ENCODE data around the gene ANO2. TPM values are rescaled to one million over a fixed set of nuclear protein-coding genes. Genes with fewer than 3 reads are reported as not detected.

Gene ANO2
- total and polyA plus RNA-seq, 2 donors (not counting 3 experiments of a cell fraction or from before 2014, with no cell fraction given): 15.4 to 65.0 TPM

DNA sequence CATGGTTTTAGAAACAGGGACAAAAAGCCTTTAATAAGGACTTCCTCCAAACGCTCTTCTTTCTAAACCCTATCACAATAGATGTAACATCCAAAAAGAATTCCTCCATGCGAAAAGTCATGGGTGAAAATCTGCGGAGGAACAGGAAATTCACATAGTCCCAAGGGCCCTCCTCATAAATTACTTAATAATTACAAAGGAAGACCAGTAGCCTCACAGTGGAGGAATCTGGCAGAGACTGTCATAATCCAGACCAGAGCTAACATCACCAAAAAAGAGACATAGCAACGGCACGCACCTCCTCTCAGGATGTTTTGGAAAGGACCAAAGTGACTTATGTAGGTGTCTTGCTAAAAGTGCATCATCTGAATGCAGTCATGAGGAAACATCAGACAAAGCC lies 165.7 kb downstream of the ANO2 start:
- no peaks in the 10 kb centered on the region for H3K9me3 ChIP-seq (replicated peaks; ENCODE audit: control insufficient read depth, insufficient read depth, low read length)
- H3K4me3 ChIP-seq (replicated peaks in 1 of 3; ENCODE audit: insufficient read depth in 1 of 3, low read depth in 1 of 3, low read length in 3 of 3): no peak overlapping the region
- CTCF ChIA-PET: no interaction called here
- H3K27ac ChIP-seq (ENCODE audit: insufficient read depth, low read depth, low read length): no peak overlapping the region
- H2AFZ ChIP-seq (ENCODE audit: low read depth, low read length): no peak overlapping the region
- H3K79me2 ChIP-seq (ENCODE audit: control insufficient read depth, insufficient read depth, low read length): no peaks in the 10 kb centered on the region
- H3K27me3 ChIP-seq (ENCODE audit: control insufficient read depth in 2 of 2, insufficient read depth in 2 of 2, low read length in 2 of 2): no peaks in the 10 kb centered on the region
- no peak overlapping the region for H3K4me2 ChIP-seq (ENCODE audit: insufficient read depth, low read length)
- H3K36me3 ChIP-seq (ENCODE audit: control insufficient read depth in 2 of 2, extremely low read depth in 1 of 2, insufficient read depth in 2 of 2, low read length in 2 of 2): peaks cover 0 to 7% of the 10 kb centered on the region in 2 experiments
- DNase-seq (ENCODE audit: low read depth, low spot score) (no peak), FAIRE-seq (no peak)
- intact Hi-C loops (cut with micrococcal nuclease): no loop called here
- no peak overlapping the region for H3K9ac ChIP-seq (replicated peaks; ENCODE audit: extremely low read depth, insufficient read depth, low read length)
- BruUV-seq (replicated peaks): no TSS peak
- no peaks in the 10 kb centered on the region for H3K9me1 ChIP-seq (replicated peaks; ENCODE audit: control insufficient read depth, extremely low read depth, insufficient read depth, low read length)
- TF ChIP-seq, protein P1, sequence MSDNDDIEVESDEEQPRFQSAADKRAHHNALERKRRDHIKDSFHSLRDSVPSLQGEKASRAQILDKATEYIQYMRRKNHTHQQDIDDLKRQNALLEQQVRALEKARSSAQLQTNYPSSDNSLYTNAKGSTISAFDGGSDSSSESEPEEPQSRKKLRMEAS (IDR thresholded peaks at IDR 0.05; ENCODE audit: insufficient read depth, insufficient read length): no peak
- TF ChIP-seq MYC (IDR thresholded peaks at IDR 0.05; ENCODE audit: low read depth, low read length) (no peak), EZH2 (IDR thresholded peaks at IDR 0.05; ENCODE audit: borderline replicate concordance, low read depth, low read length, severe bottlenecking) (no peak), FOS (IDR thresholded peaks at IDR 0.05; ENCODE audit: borderline replicate concordance, insufficient read depth, low read length) (no peak), POLR2A (IDR thresholded peaks at IDR 0.05; ENCODE audit: low read depth, low read length) (no peak), POLR2AphosphoS5 (IDR thresholded peaks at IDR 0.05; ENCODE audit: insufficient read depth, low read depth, low read length) (no peak), JUN (IDR thresholded peaks at IDR 0.05; ENCODE audit: borderline replicate concordance, insufficient read depth, insufficient read length, low read depth) (no peak), GATA2 (IDR thresholded peaks at IDR 0.05; ENCODE audit: insufficient read depth, insufficient read length, low read depth, low read length) (no peak)
- TF ChIP-seq, protein P2, sequence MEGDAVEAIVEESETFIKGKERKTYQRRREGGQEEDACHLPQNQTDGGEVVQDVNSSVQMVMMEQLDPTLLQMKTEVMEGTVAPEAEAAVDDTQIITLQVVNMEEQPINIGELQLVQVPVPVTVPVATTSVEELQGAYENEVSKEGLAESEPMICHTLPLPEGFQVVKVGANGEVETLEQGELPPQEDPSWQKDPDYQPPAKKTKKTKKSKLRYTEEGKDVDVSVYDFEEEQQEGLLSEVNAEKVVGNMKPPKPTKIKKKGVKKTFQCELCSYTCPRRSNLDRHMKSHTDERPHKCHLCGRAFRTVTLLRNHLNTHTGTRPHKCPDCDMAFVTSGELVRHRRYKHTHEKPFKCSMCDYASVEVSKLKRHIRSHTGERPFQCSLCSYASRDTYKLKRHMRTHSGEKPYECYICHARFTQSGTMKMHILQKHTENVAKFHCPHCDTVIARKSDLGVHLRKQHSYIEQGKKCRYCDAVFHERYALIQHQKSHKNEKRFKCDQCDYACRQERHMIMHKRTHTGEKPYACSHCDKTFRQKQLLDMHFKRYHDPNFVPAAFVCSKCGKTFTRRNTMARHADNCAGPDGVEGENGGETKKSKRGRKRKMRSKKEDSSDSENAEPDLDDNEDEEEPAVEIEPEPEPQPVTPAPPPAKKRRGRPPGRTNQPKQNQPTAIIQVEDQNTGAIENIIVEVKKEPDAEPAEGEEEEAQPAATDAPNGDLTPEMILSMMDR (IDR thresholded peaks at IDR 0.05; ENCODE audit: extremely low read depth in 1 of 2, insufficient read depth in 1 of 2, low read depth in 1 of 2, low read length in 2 of 2): no peak
- peaks cover 3% of the 10 kb centered on the region for H4K20me1 ChIP-seq (replicated peaks; ENCODE audit: control insufficient read depth, extremely low read depth, insufficient read depth, low read length)
- POLR2A ChIA-PET: no interaction called here
- H3K4me1 ChIP-seq (ENCODE audit: control insufficient read depth, extremely low read depth, insufficient read depth, low read length): peaks cover 5% of the 10 kb centered on the region
- dilution Hi-C loops (cut with MboI; ENCODE audit: extremely low pct_ligation_motif_present, low sequenced_read_pairs): no loop called here
